Mesendoderm (in vitro differentiated cells): ENCODE measurements around the gene METAP2. TPM values are rescaled to one million over a fixed set of nuclear protein-coding genes. Genes with fewer than 3 reads are reported as not detected.

Experiments
- DNase-seq: peaks from one replicate; pipeline ENCODE4 v3.0.0; 2013
- H2AK5ac ChIP-seq: 2 replicates; pipeline ENCODE4 v1.6.1; 2013; ENCODE audit warnings: low read length, inconsistent platforms
- H2BK120ac ChIP-seq: 2 replicates; pipeline ENCODE4 v1.6.1; 2013; ENCODE audit warnings: low read depth, mild to moderate bottlenecking, low read length, moderate library complexity, mixed read lengths
- H2BK15ac ChIP-seq: replicated peaks from 2 replicates; pipeline ENCODE4 v1.6.1; 2013; ENCODE audit warnings: low read depth, mild to moderate bottlenecking, moderate library complexity
- H2BK5ac ChIP-seq: 2 replicates; pipeline ENCODE4 v1.6.1; 2013; ENCODE audit warnings: low read length, inconsistent platforms
- H3K18ac ChIP-seq: 2 replicates; pipeline ENCODE4 v1.6.1; 2013; ENCODE audit warnings: mild to moderate bottlenecking, low read length, mixed read lengths
- H3K23ac ChIP-seq: one replicate; pipeline ENCODE4 v1.6.1; 2013; ENCODE audit warnings: low read length
- H3K27ac ChIP-seq: 2 replicates; pipeline ENCODE4 v1.5.1; 2013; ENCODE audit warnings: low read depth, mild to moderate bottlenecking, inconsistent platforms, low read length, moderate library complexity
- H3K27me3 ChIP-seq: 2 replicates; pipeline ENCODE4 v1.6.1; 2013; ENCODE audit warnings: low read length, control low read depth, mild to moderate bottlenecking, inconsistent platforms; ENCODE audit not compliant: insufficient read depth, poor library complexity
- H3K36me3 ChIP-seq: 2 replicates; pipeline ENCODE4 v1.6.1; 2013; ENCODE audit warnings: low read length, inconsistent platforms; ENCODE audit not compliant: control insufficient read depth, insufficient read depth
- H3K4ac ChIP-seq: one replicate; pipeline ENCODE4 v1.6.1; 2013; ENCODE audit warnings: low read depth, mild to moderate bottlenecking, low read length, moderate library complexity
- H3K4me1 ChIP-seq: 2 replicates; pipeline ENCODE4 v1.6.1; 2013; ENCODE audit warnings: low read depth, low read length, inconsistent platforms; ENCODE audit not compliant: control insufficient read depth
- H3K4me2 ChIP-seq: 2 replicates; pipeline ENCODE4 v1.6.1; 2013; ENCODE audit warnings: low read length
- H3K4me3 ChIP-seq: 2 replicates; pipeline ENCODE4 v1.5.1; 2013; ENCODE audit warnings: mild to moderate bottlenecking, low read length
- H3K56ac ChIP-seq: one replicate; pipeline ENCODE4 v1.6.1; 2013; ENCODE audit warnings: low read length
- H3K79me1 ChIP-seq: 2 replicates; pipeline ENCODE4 v1.6.1; 2013; ENCODE audit warnings: low read length, inconsistent platforms
- H3K79me2 ChIP-seq: 2 replicates; pipeline ENCODE4 v1.6.1; 2013; ENCODE audit warnings: mild to moderate bottlenecking, low read length; ENCODE audit not compliant: control insufficient read depth, insufficient read depth
- H3K9ac ChIP-seq: 2 replicates; pipeline ENCODE4 v1.6.1; 2013; ENCODE audit warnings: low read length, inconsistent platforms
- H4K5ac ChIP-seq: one replicate; pipeline ENCODE4 v1.6.1; 2013; ENCODE audit warnings: low read length
- H4K8ac ChIP-seq: one replicate; pipeline ENCODE4 v1.6.1; 2013; ENCODE audit warnings: low read depth, mild to moderate bottlenecking, control low read depth, low read length, moderate library complexity
- WGBS: extraction: QIAGEN DNeasy Blood & Tissue Kit; methylation state at CpG from one replicate; pipeline ENCODE4 v1.1.7; 2013; ENCODE audit warnings: low lambda C conversion rate, missing lambda C conversion rate; ENCODE audit not compliant: insufficient coverage; ENCODE audit errors: extremely low coverage; 5-methylcytosine and 5-hydroxymethylcytosine counted together
- polyA plus RNA-seq, 2 experiments: library from polyadenylated mRNA; stranded (reverse); fragments of 200-250 nt; gene quantifications; one replicate each; pipeline ENCODE4 v1.2.3, GENCODE V29; 2013

METAP2 gene
- polyA plus RNA-seq (2013, experiment 1 of 2), result 126 TPM
- 122 TPM for polyA plus RNA-seq (2013, experiment 2 of 2)

GRCh38 chr12:95473884-95474659 is at the start of gene METAP2:
Gene METAP2, plus strand, starts transcription at chr12:95474152. Its CDS starts 28 bp downstream, at chr12:95474180.
- Histone ChIP-seq H3K4me1 (peaks cover 2% of the 10 kb centered on the region), H3K23ac (peak within 1 kb of the TSS; percentile 94), H3K18ac (peak within 1 kb of the TSS; percentile 76), H3K56ac (peak within 1 kb of the TSS; percentile 97), H3K27ac (peak within 1 kb of the TSS; percentile 75), H3K79me2 (peaks cover 36% of the 10 kb centered on the region), H3K27me3 (no peaks in the 10 kb centered on the region), H3K36me3 (no peaks in the 10 kb centered on the region), H4K5ac (peak within 1 kb of the TSS; percentile 84), H4K8ac (no peak within 1 kb of the TSS), H3K4ac (peak within 1 kb of the TSS; percentile 86), H3K79me1 (peaks cover 5% of the 10 kb centered on the region), H2BK120ac (no peak within 1 kb of the TSS), H3K4me2 (peak within 1 kb of the TSS; percentile 99), H2AK5ac (peak within 1 kb of the TSS; percentile 58), H3K9ac (peak within 1 kb of the TSS; percentile 99), H2BK5ac (peak within 1 kb of the TSS; percentile 74), H2BK15ac (no peak within 1 kb of the TSS), H3K4me3 (peak within 1 kb of the TSS; percentile 92)
- DNase-seq, result peak; percentile 99
- no CpG with 5 or more reads among the region's 49 CpGs for WGBS

GRCh38 chr12:95424271-95424994 is 49.5 kb upstream of the METAP2 start:
- Histone ChIP-seq H3K56ac (no peak overlapping the region), H2BK15ac (no peak overlapping the region), H4K5ac (no peak overlapping the region), H3K79me2 (no peaks in the 10 kb centered on the region), H3K23ac (no peak overlapping the region), H3K27me3 (no peaks in the 10 kb centered on the region), H3K4me2 (no peak overlapping the region), H3K9ac (no peak overlapping the region), H3K4me3 (no peak overlapping the region), H3K27ac (no peak overlapping the region), H2BK120ac (no peak overlapping the region), H3K18ac (no peak overlapping the region), H4K8ac (no peak overlapping the region), H3K4ac (no peak overlapping the region), H3K4me1 (no peaks in the 10 kb centered on the region), H2AK5ac (no peak overlapping the region), H3K79me1 (no peaks in the 10 kb centered on the region), H2BK5ac (no peak overlapping the region), H3K36me3 (no peaks in the 10 kb centered on the region)
- no peak for DNase-seq
- no CpG with 5 or more reads among the region's 8 CpGs for WGBS

GRCh38 chr12:95429172-95429510 is 44.8 kb upstream of the METAP2 start:
- Histone ChIP-seq H3K36me3 (no peaks in the 10 kb centered on the region), H4K8ac (no peak overlapping the region), H3K9ac (no peak overlapping the region), H3K23ac (no peak overlapping the region), H4K5ac (no peak overlapping the region), H2BK5ac (no peak overlapping the region), H2BK120ac (no peak overlapping the region), H3K27me3 (no peaks in the 10 kb centered on the region), H3K4me2 (no peak overlapping the region), H3K18ac (no peak overlapping the region), H2BK15ac (no peak overlapping the region), H3K4me3 (no peak overlapping the region), H3K4me1 (no peaks in the 10 kb centered on the region), H3K79me2 (no peaks in the 10 kb centered on the region), H3K27ac (no peak overlapping the region), H3K4ac (no peak overlapping the region), H3K56ac (no peak overlapping the region), H2AK5ac (no peak overlapping the region), H3K79me1 (no peaks in the 10 kb centered on the region)
- DNase-seq, result no peak
- no CpG with 5 or more reads among the region's 8 CpGs for WGBS

- no peak overlapping the region for H3K56ac ChIP-seq
- no peak overlapping the region for H2BK5ac ChIP-seq
- H3K4ac ChIP-seq, result no peak overlapping the region
Measured at GRCh38 chr12:95431120-95431519, 42.8 kb upstream of the METAP2 start.

GRCh38 chr12:95435355-95435754 is 38.6 kb upstream of the METAP2 start:
- no peak overlapping the region for H3K9ac ChIP-seq

More at GRCh38 chr12:95431120-95431519, 42.8 kb upstream of the METAP2 start:
- Histone ChIP-seq H3K79me2 (no peaks in the 10 kb centered on the region), H4K5ac (no peak overlapping the region), H2BK120ac (no peak overlapping the region), H3K23ac (no peak overlapping the region), H3K27me3 (no peaks in the 10 kb centered on the region), H3K18ac (no peak overlapping the region), H3K4me1 (no peaks in the 10 kb centered on the region), H4K8ac (no peak overlapping the region), H2AK5ac (no peak overlapping the region), H3K4me2 (no peak overlapping the region), H3K4me3 (no peak overlapping the region), H3K79me1 (no peaks in the 10 kb centered on the region), H2BK15ac (no peak overlapping the region), H3K36me3 (no peaks in the 10 kb centered on the region), H3K9ac (no peak overlapping the region), H3K27ac (no peak overlapping the region)
- no peak for DNase-seq
- WGBS, result no CpG with 5 or more reads among the region's 4 CpGs

More at GRCh38 chr12:95435355-95435754, 38.6 kb upstream of the METAP2 start:
- Histone ChIP-seq H2AK5ac (no peak overlapping the region), H3K4me1 (no peaks in the 10 kb centered on the region), H3K79me1 (no peaks in the 10 kb centered on the region), H3K36me3 (no peaks in the 10 kb centered on the region), H3K18ac (no peak overlapping the region), H3K4me2 (no peak overlapping the region), H3K27me3 (no peaks in the 10 kb centered on the region), H3K27ac (no peak overlapping the region), H2BK5ac (no peak overlapping the region), H3K79me2 (no peaks in the 10 kb centered on the region), H2BK120ac (no peak overlapping the region), H2BK15ac (no peak overlapping the region), H4K5ac (no peak overlapping the region), H3K56ac (no peak overlapping the region), H3K23ac (no peak overlapping the region), H3K4me3 (no peak overlapping the region), H3K4ac (no peak overlapping the region), H4K8ac (no peak overlapping the region)
- WGBS, result no CpG with 5 or more reads among the region's 3 CpGs
- no peak for DNase-seq
